T-cell (primary cell): ENCODE results near the gene OGA. TPM values are rescaled to one million over a fixed set of nuclear protein-coding genes. Genes with fewer than 3 reads are reported as not detected.
"Not testable (repeated sequence)": the region's sequence is repeated elsewhere in the genome, so short reads cannot be mapped to it uniquely, and the experiment has no call there.

ENCODE experiments used
- ATAC-seq, 4 experiments: fragments of 200-7000 bp in 3 of 4; fragments of 150-1000 bp in 1 of 4; cut with Tn5 transposase; replicated peaks in 1 of 4; 1 replicate in 3 of 4; 2 replicates in 1 of 4; pipeline ENCODE4 v1.10.0; 2021; ENCODE audit warnings: moderate library complexity in 3 of 4, mild to moderate bottlenecking in 2 of 4, moderate number of reproducible peaks in 1 of 4
- CTCF ChIA-PET, 2 donors: fragments of 300-600 bp; sonication (Branson Sonifier 250); formaldehyde crosslinking; loops; one replicate each; lab custom pipeline; 2022; ENCODE audit warnings: antibody characterized with exemption in 2 of 2; lab: Charles Lee
- POLR2A ChIA-PET, 2 donors: fragments of 300-600 bp; sonication (Branson Sonifier 250); formaldehyde crosslinking; loops; one replicate each; lab custom pipeline; 2022; ENCODE audit warnings: antibody characterized with exemption in 2 of 2; lab: Charles Lee
- DNase-seq, 35 experiments: peaks; one replicate each; pipeline versions ENCODE4 v3.0.0 to v3.0.0-alpha.2; 2013 to 2023
- H3K27ac ChIP-seq: one replicate; pipeline ENCODE4 v1.5.1; 2013; ENCODE audit warnings: low read length
- H3K27me3 ChIP-seq, 2 experiments: replicated peaks in 1 of 2; 1 replicate in 1 of 2; 2 replicates in 1 of 2; pipeline versions ENCODE4 v1.6.1 to v1.7.0; 2013; ENCODE audit warnings: low read length in 1 of 2, mixed read lengths in 1 of 2; ENCODE audit not compliant: control insufficient read depth in 2 of 2, insufficient read depth in 2 of 2; ENCODE audit errors: extremely low read depth in 1 of 2
- H3K36me3 ChIP-seq, 2 donors: 1 replicate in 1 of 2; 2 replicates in 1 of 2; pipeline versions ENCODE4 v1.6.1 to v1.7.0; 2013; ENCODE audit warnings: low read length in 1 of 2; ENCODE audit not compliant: control insufficient read depth in 2 of 2, insufficient read depth in 1 of 2; ENCODE audit errors: extremely low read depth in 1 of 2
- H3K4me1 ChIP-seq, 2 experiments: 1 replicate in 1 of 2; 2 replicates in 1 of 2; pipeline versions ENCODE4 v1.6.1 to v1.7.0; 2013; ENCODE audit warnings: low read length in 2 of 2, mixed read lengths in 1 of 2; ENCODE audit not compliant: insufficient read depth in 2 of 2, control insufficient read depth in 1 of 2; ENCODE audit errors: extremely low read depth in 1 of 2
- H3K4me3 ChIP-seq, 2 donors: 1 replicate in 1 of 2; 2 replicates in 1 of 2; pipeline versions ENCODE4 v1.5.1 to v1.7.0; 2013; ENCODE audit warnings: mild to moderate bottlenecking in 2 of 2, low read length in 1 of 2, moderate library complexity in 1 of 2; ENCODE audit not compliant: control insufficient read depth in 1 of 2; ENCODE audit errors: extremely low read depth in 1 of 2
- H3K9me3 ChIP-seq: 2 replicates; pipeline ENCODE4 v1.7.0; 2013
- H3K27ac Mint-ChIP-seq, 2 donors: one replicate each; pipeline ENCODE4 v1.8.0; 2020 to 2021; ENCODE audit warnings: mild to moderate bottlenecking in 2 of 2, mixed read lengths in 2 of 2
- H3K27me3 Mint-ChIP-seq, 2 donors: one replicate each; pipeline ENCODE4 v1.8.0; 2021 to 2022; ENCODE audit warnings: mixed read lengths in 2 of 2
- H3K36me3 Mint-ChIP-seq: one replicate; pipeline ENCODE4 v1.8.0; 2021; ENCODE audit warnings: mixed read lengths
- H3K4me1 Mint-ChIP-seq, 3 donors: one replicate each; pipeline ENCODE4 v1.8.0; 2020 to 2022; ENCODE audit warnings: mixed read lengths in 3 of 3, mild to moderate bottlenecking in 1 of 3
- H3K4me3 Mint-ChIP-seq, 3 donors: one replicate each; pipeline ENCODE4 v1.8.0; 2020 to 2022; ENCODE audit warnings: mild to moderate bottlenecking in 3 of 3, mixed read lengths in 3 of 3, moderate library complexity in 3 of 3
- H3K9me3 Mint-ChIP-seq, 3 donors: one replicate each; pipeline ENCODE4 v1.8.0; 2020 to 2022; ENCODE audit warnings: mixed read lengths in 3 of 3
- WGBS: methylation state at CpG from one replicate; pipeline ENCODE4 v1.1.5; 2013; ENCODE audit warnings: missing lambda C conversion rate; ENCODE audit not compliant: insufficient coverage; 5-methylcytosine and 5-hydroxymethylcytosine counted together
- total RNA-seq, 35 experiments: library from RNA in 6 of 35; stranded (reverse) in 6 of 35; fragments of 120-200 nt in 1 of 35; gene quantifications; one replicate each; pipeline versions ENCODE4 v1.2.1 to v1.2.4 and lab custom pipeline; 2013 to 2026

The OGA gene
- total RNA-seq, 5 donors from 2014 or later (not counting 1 experiment from before 2014, with no cell fraction given), result 232 to 364 (median 244) TPM

DNA sequence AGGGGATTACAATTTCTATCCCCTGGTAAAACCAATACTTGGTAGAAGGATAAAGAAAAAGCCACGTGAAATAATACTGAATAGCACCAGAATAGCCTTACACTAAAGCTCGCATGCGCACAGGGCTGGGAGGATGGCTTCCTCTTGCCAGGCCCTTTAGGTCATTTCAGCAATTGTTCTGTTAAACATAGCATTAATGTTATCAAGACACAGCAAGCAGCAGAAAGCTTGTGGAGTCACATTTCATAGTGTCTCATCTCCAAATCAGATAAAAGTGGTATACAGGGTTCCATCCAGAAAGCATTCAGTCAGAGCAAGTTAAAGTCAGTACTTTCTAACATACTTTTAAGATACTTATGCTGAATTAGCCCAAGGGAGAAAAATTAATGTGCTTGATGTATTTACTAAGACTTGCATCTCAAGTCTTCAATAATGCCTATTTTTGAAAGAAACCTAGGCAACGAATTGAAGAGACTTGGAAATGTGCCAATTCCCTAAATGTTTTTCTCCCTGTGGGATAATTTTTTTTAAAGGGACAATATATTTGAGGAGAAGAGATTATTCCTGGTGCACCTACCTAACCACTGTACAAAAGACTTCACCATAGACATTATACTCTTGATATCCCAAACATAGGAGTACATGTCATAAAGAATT, 20.7 kb downstream of the OGA start:
- H3K27ac ChIP-seq, result no peak overlapping the region
- whole genome bisulfite sequencing, result no CpG with 5 or more reads among the region's 4 CpGs
- peaks cover 38 to 48% (median 41%) of the 10 kb centered on the region in 3 donors for H3K4me1 Mint-ChIP-seq

DNA sequence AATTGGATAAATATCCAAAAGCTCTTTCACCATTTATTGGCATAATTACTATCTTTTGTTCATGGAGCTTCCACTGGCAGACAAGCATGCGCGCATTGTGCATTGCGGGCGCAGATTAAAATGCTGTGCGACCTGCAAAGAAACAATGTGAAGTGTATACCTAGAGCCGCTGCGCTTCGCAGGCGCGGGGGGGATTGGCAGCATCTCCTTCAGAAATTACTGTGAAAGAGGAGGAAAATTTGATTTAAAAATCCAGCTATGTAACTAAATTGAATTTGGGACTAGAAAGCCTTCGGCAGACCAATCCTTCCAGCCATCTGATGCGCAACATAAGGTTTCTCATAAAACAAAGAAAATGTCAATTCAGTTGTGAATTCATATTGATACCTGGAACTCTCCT, 24.7 kb downstream of the OGA start:
- Mint-ChIP-seq H3K27ac (no peak overlapping the region), H3K9me3 (no peaks in the 10 kb centered on the region), H3K4me1 (peaks cover 9 to 25% (median 15%) of the 10 kb centered on the region in 3 donors), H3K4me3 (no peak overlapping the region), H3K27me3 (no peaks in the 10 kb centered on the region), H3K36me3 (peaks cover 56% of the 10 kb centered on the region)
- POLR2A ChIA-PET, result no interaction called here
- Histone ChIP-seq H3K36me3 (peaks cover 0 to 94% of the 10 kb centered on the region in 2 donors), H3K27ac (no peak overlapping the region), H3K27me3 (no peaks in the 10 kb centered on the region), H3K4me3 (no peak overlapping the region), H3K4me1 (no peaks in the 10 kb centered on the region), H3K9me3 (no peaks in the 10 kb centered on the region)
- ATAC-seq (no peak), DNase-seq (no peak)
- CTCF ChIA-PET, result interaction anchor here (0.6 to 1.1 kb wide), 3 partner anchors 12 to 42 kb away, joined by 3 to 4 read pairs (median 4); no protein-coding TSS in a partner anchor
- WGBS, result 100% methylated on average over 4 of the region's 12 CpGs

More for the DNA sequence above, 20.7 kb downstream of the OGA start:
- no peak for ATAC-seq
- ChIA-PET CTCF (interaction anchor here (0.5 to 2.2 kb wide), 7 partner anchors 11 to 326 kb away, joined by 3 to 11 read pairs (median 6); no protein-coding TSS in a partner anchor), POLR2A (interaction anchor here (0.6 to 1.0 kb wide), 6 partner anchors 12 to 747 kb away, joined by 3 to 10 read pairs (median 4); partner anchors contain the start of gene NPM3 (in 1 of the 2))
- Mint-ChIP-seq H3K27me3 (no peaks in the 10 kb centered on the region), H3K36me3 (peaks cover 71% of the 10 kb centered on the region), H3K9me3 (no peaks in the 10 kb centered on the region), H3K27ac (no peak overlapping the region), H3K4me3 (no peak overlapping the region)
- no peaks in the 10 kb centered on the region for H3K27me3 ChIP-seq
- H3K4me1 ChIP-seq, result peaks cover 0 to 15% of the 10 kb centered on the region in 2 experiments
- no peak for DNase-seq
- no peak overlapping the region for H3K4me3 ChIP-seq
- H3K9me3 ChIP-seq, result no peaks in the 10 kb centered on the region
- H3K36me3 ChIP-seq, result peaks cover 5 to 95% of the 10 kb centered on the region in 2 donors

DNA sequence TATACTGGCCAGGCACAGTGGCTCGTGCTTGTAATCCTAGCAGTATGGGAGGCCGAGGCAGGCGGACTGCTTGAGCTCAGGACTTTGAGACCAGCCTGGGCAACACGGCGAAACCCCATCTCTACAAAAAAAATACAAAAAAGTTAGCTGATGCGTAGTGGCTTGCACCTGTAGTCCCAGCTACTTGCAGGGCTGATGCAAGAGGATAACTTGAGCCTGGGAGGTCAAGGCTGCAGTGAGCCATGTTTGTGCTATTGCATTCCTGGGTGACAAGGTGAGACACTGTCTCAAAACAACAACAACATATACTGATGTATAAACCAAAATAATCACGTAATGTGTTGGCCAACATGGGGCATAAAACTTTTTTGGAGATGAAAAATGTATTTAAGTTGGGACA, 28.6 kb downstream of the OGA start:
- H3K27me3 ChIP-seq, result no peaks in the 10 kb centered on the region
- peaks cover 7 to 93% of the 10 kb centered on the region in 2 donors for H3K36me3 ChIP-seq
- no peaks in the 10 kb centered on the region for H3K4me1 ChIP-seq
- Mint-ChIP-seq H3K4me1 (peaks cover 16 to 25% (median 23%) of the 10 kb centered on the region in 3 donors), H3K9me3 (no peaks in the 10 kb centered on the region), H3K27me3 (no peaks in the 10 kb centered on the region), H3K4me3 (no peak overlapping the region), H3K27ac (peak overlapping the region in 1 of 2 donors; percentile 39), H3K36me3 (peaks cover 53% of the 10 kb centered on the region)
- ATAC-seq, result no peak
- POLR2A ChIA-PET, result interaction anchor here in 1 of 2 donors (0.7 kb wide), 1 partner anchor 21 kb away, joined by 8 read pairs; no protein-coding TSS in a partner anchor
- H3K4me3 ChIP-seq, result no peak overlapping the region
- H3K9me3 ChIP-seq, result no peaks in the 10 kb centered on the region
- CTCF ChIA-PET, result interaction anchor here in 1 of 2 donors (0.5 kb wide), 1 partner anchor 8 kb away, joined by 4 read pairs; no protein-coding TSS in a partner anchor
- WGBS, result no CpG with 5 or more reads among the region's 7 CpGs
- DNase-seq, result no peak
- no peak overlapping the region for H3K27ac ChIP-seq

DNA sequence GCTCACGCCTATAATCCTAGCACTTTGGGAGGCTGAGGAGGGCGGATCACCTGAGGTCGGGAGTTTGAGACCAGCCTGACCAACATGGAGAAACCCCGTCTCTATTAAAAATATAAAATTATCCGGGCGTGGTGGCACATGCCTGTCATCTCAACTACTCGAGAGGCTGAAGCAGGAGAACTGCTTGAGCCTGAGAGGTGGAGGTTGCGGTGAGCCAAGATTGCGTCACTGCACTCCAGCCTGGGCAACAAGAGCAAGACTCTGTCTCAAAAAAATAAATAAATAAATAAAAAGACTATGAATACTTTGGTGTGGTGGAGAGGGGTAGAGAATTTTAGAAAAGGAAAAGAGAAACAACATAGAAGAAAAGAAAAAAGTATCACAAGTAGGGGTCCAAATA, 29.0 kb downstream of the OGA start:
- H3K36me3 ChIP-seq, result peaks cover 7 to 89% of the 10 kb centered on the region in 2 donors
- H3K4me3 ChIP-seq, H3K4me1 ChIP-seq, ATAC-seq, POLR2A ChIA-PET, H3K27me3 Mint-ChIP-seq, H3K9me3 Mint-ChIP-seq, DNase-seq, H3K27me3 ChIP-seq, H3K27ac ChIP-seq, CTCF ChIA-PET, H3K4me3 Mint-ChIP-seq, H3K9me3 ChIP-seq: not testable (repeated sequence)
- 96% methylated on average over 3 of the region's 9 CpGs for WGBS
- H3K36me3 Mint-ChIP-seq, result peaks cover 48% of the 10 kb centered on the region
- H3K27ac Mint-ChIP-seq, result peak overlapping the region in 1 of 2 donors; percentile 39
- peaks cover 21 to 29% (median 27%) of the 10 kb centered on the region in 3 donors for H3K4me1 Mint-ChIP-seq

DNA sequence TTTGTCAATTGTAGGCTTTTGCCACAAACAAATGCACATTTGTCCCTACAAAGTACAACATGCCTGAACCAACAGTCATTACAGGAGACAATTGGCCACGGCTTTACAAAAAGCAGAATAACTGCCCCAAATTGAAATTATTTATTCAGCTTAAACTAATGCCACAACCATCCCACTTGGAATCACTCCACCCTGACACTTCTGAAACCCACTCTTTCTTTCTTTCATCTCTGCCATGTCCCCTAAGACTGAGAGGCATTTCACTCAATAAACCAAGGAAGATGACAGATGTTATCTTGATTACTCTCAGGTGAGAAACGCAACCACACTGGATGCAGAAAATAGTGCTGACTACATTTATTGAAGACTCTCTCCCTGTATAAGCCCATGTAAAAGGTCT, 32.4 kb downstream of the OGA start:
- H3K4me3 ChIP-seq, result no peak overlapping the region
- DNase-seq, result no peak
- Mint-ChIP-seq H3K4me1 (peaks cover 52 to 59% (median 59%) of the 10 kb centered on the region in 3 donors), H3K36me3 (peaks cover 26% of the 10 kb centered on the region), H3K9me3 (no peaks in the 10 kb centered on the region), H3K27me3 (no peaks in the 10 kb centered on the region), H3K4me3 (no peak overlapping the region), H3K27ac (peak overlapping the region; percentile 5 to 67)
- CTCF ChIA-PET, result no interaction called here
- peaks cover 7 to 58% of the 10 kb centered on the region in 2 donors for H3K36me3 ChIP-seq
- POLR2A ChIA-PET, result interaction anchor here (0.6 to 0.8 kb wide), 2 partner anchors 11 to 12 kb away, joined by 3 to 5 read pairs; no protein-coding TSS in a partner anchor
- H3K27me3 ChIP-seq, result no peaks in the 10 kb centered on the region
- peaks cover 21 to 31% of the 10 kb centered on the region in 2 experiments for H3K4me1 ChIP-seq
- no peak overlapping the region for H3K27ac ChIP-seq
- no peaks in the 10 kb centered on the region for H3K9me3 ChIP-seq
- WGBS, result no CpG with 5 or more reads among the region's 2 CpGs
- no peak for ATAC-seq

DNA sequence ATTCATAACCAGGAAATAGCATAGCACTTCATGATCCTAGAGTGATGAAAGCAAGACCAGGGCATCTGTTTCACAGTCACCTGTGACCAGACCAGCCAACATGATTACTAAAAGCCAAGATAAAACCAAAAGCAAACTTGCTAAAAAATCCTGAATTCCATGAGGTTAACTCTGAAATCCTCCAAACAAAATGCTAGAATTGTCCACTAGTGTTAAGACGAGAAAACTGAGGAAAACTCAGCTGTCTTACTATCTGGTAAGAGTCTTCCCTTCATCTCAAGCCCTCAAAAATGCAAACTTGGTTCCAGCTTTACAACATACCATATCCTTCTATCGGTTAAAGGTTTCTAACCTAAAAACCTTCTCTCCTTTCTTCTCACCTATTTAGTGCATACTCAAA, 33.7 kb downstream of the OGA start:
- H3K27me3 Mint-ChIP-seq, result no peaks in the 10 kb centered on the region
- DNase-seq (no peak), ATAC-seq (no peak)
- H3K4me1 ChIP-seq, result peaks cover 21 to 44% of the 10 kb centered on the region in 2 experiments
- peak overlapping the region; percentile 94 for H3K27ac Mint-ChIP-seq
- H3K4me3 Mint-ChIP-seq, result peak overlapping the region in 2 of 3 donors; percentile 97 to 100
- WGBS, result 88% methylated on average over 1 of the region's 2 CpGs
- no peaks in the 10 kb centered on the region for H3K9me3 Mint-ChIP-seq
- H3K27ac ChIP-seq, result peak overlapping the region; percentile 68
- ChIA-PET POLR2A (interaction anchor here (0.6 to 1.4 kb wide), 3 partner anchors 11 to 286 kb away, joined by 3 to 6 read pairs (median 4); no protein-coding TSS in a partner anchor), CTCF (interaction anchor here in 1 of 2 donors (0.6 to 2.2 kb wide), 2 partner anchors 12 to 13 kb away, joined by 9 read pairs; no protein-coding TSS in a partner anchor)
- H3K36me3 Mint-ChIP-seq, result peaks cover 22% of the 10 kb centered on the region
- no peak overlapping the region for H3K4me3 ChIP-seq
- H3K4me1 Mint-ChIP-seq, result peaks cover 53 to 65% (median 62%) of the 10 kb centered on the region in 3 donors
- peaks cover 7 to 47% of the 10 kb centered on the region in 2 donors for H3K36me3 ChIP-seq
- H3K9me3 ChIP-seq, result no peaks in the 10 kb centered on the region
- H3K27me3 ChIP-seq, result peaks cover 0 to 9% of the 10 kb centered on the region in 2 experiments
